H1 (cell line): ENCODE data around the gene NEK11. TPM values are rescaled to one million over a fixed set of nuclear protein-coding genes. Genes with fewer than 3 reads are reported as not detected.

ENCODE experiments used
- CTCF ChIA-PET: fragments of 300-600 bp; sonication (Branson Sonifier 250); formaldehyde crosslinking; loops from one replicate; lab custom pipeline; 2021; ENCODE audit not compliant: partially characterized antibody; lab: Charles Lee
- POLR2A ChIA-PET: fragments of 300-600 bp; sonication (Branson Sonifier 250); formaldehyde crosslinking; loops from one replicate; lab custom pipeline; 2021; ENCODE audit warnings: inconsistent platforms; ENCODE audit not compliant: partially characterized antibody; lab: Charles Lee
- DNase-seq, 2 experiments: peaks; one replicate each; pipeline versions ENCODE4 v3.0.0 to v3.0.0-alpha.2; 2010 to 2022; ENCODE audit warnings: low spot score in 2 of 2, low read depth in 1 of 2, mixed read lengths in 1 of 2
- FAIRE-seq: peaks from 2 replicates; lab custom pipeline; 2011; peaks lifted over from hg19 to GRCh38; lab: Jason Lieb, UNC
- H2AFZ ChIP-seq: 2 replicates; pipeline ENCODE4 v1.8.1; 2012; ENCODE audit warnings: low read length, inconsistent platforms
- H2AK5ac ChIP-seq: 2 replicates; pipeline ENCODE4 v1.6.1; 2013; ENCODE audit warnings: low read depth, low read length
- H2BK120ac ChIP-seq: replicated peaks from 2 replicates; pipeline ENCODE3; 2013; ENCODE audit warnings: low read depth, low read length, inconsistent platforms
- H2BK12ac ChIP-seq: 2 replicates; pipeline ENCODE4 v1.6.1; 2013; ENCODE audit warnings: low read depth, low read length
- H2BK15ac ChIP-seq: 2 replicates; pipeline ENCODE4 v1.6.1; 2013; ENCODE audit warnings: low read length
- H2BK20ac ChIP-seq: 2 replicates; pipeline ENCODE4 v1.6.1; 2013; ENCODE audit warnings: low read length
- H2BK5ac ChIP-seq: 2 replicates; pipeline ENCODE4 v1.6.1; 2013; ENCODE audit warnings: low read depth, low read length
- H3K14ac ChIP-seq: 2 replicates; pipeline ENCODE4 v1.6.1; 2013; ENCODE audit warnings: inconsistent platforms; ENCODE audit not compliant: insufficient read length
- H3K18ac ChIP-seq: 2 replicates; pipeline ENCODE4 v1.6.1; 2013; ENCODE audit warnings: low read length; ENCODE audit errors: extremely low read depth
- H3K23ac ChIP-seq: 2 replicates; pipeline ENCODE4 v1.6.1; 2013; ENCODE audit warnings: inconsistent platforms; ENCODE audit not compliant: insufficient read length
- H3K23me2 ChIP-seq: 2 replicates; pipeline ENCODE4 v1.6.1; 2013; ENCODE audit warnings: low read depth, low read length
- H3K27ac ChIP-seq: 2 replicates; pipeline ENCODE4 v1.6.1; 2011; ENCODE audit warnings: low read depth, low read length, inconsistent platforms
- H3K27me3 ChIP-seq, 4 experiments: replicated peaks in 1 of 4; 1 replicate in 1 of 4; 2 replicates in 3 of 4; pipeline versions ENCODE4 v1.6.1 to v1.8.1; 2011 to 2013; ENCODE audit warnings: low read length in 3 of 4, mild to moderate bottlenecking in 3 of 4, inconsistent platforms in 2 of 4, mixed read lengths in 2 of 4, moderate library complexity in 1 of 4; ENCODE audit not compliant: control insufficient read depth in 3 of 4, insufficient read depth in 3 of 4; ENCODE audit errors: extremely low read depth in 1 of 4
- H3K36me3 ChIP-seq, 4 experiments: 2 replicates each; pipeline versions ENCODE4 v1.6.1 to v1.8.1; 2011 to 2013; ENCODE audit warnings: mild to moderate bottlenecking in 4 of 4, low read length in 3 of 4, moderate library complexity in 2 of 4, control low read depth in 1 of 4, inconsistent platforms in 1 of 4; ENCODE audit not compliant: insufficient read depth in 4 of 4, control insufficient read depth in 2 of 4
- H3K4ac ChIP-seq: replicated peaks from 2 replicates; pipeline ENCODE3; 2013; ENCODE audit warnings: low read length, low read depth, mixed read lengths, inconsistent platforms; ENCODE audit not compliant: insufficient read length
- H3K4me1 ChIP-seq, 4 experiments: replicated peaks in 1 of 4; 1 replicate in 1 of 4; 2 replicates in 3 of 4; pipeline versions ENCODE4 v1.6.1 to v1.8.1; 2011 to 2013; ENCODE audit warnings: low read length in 3 of 4, inconsistent platforms in 2 of 4, mixed read lengths in 1 of 4; ENCODE audit not compliant: insufficient read depth in 4 of 4, control insufficient read depth in 3 of 4
- H3K4me2 ChIP-seq, 2 experiments: 2 replicates each; pipeline versions ENCODE4 v1.6.1 to v1.8.1; 2011 to 2013; ENCODE audit warnings: low read depth in 2 of 2, low read length in 2 of 2, control low read depth in 1 of 2, inconsistent platforms in 1 of 2, mild to moderate bottlenecking in 1 of 2; ENCODE audit not compliant: insufficient read depth in 1 of 2
- H3K4me3 ChIP-seq, 4 experiments: fragments of 200-600, 300-600 bp in 1 of 4; sonication (generic), shearing (Covaris generic), sonication (Bioruptor Twin) in 1 of 4; 2 replicates each; pipeline versions ENCODE4 v1.5.1 to v1.8.1; 2011 to 2016; ENCODE audit warnings: low read length in 4 of 4, low read depth in 3 of 4, control low read depth in 2 of 4, inconsistent platforms in 2 of 4, mild to moderate bottlenecking in 2 of 4, mixed read lengths in 1 of 4, moderate library complexity in 1 of 4; ENCODE audit not compliant: insufficient read depth in 2 of 4; ENCODE audit errors: extremely low read depth in 1 of 4
- H3K56ac ChIP-seq: replicated peaks from 2 replicates; pipeline ENCODE3; 2013; ENCODE audit warnings: low read depth, mild to moderate bottlenecking, mixed read lengths, low read length, inconsistent platforms; ENCODE audit not compliant: insufficient read length
- H3K79me1 ChIP-seq: 2 replicates; pipeline ENCODE4 v1.6.1; 2013; ENCODE audit warnings: low read depth, low read length, control low read depth
- H3K79me2 ChIP-seq, 2 experiments: 2 replicates each; pipeline versions ENCODE4 v1.6.1 to v1.8.1; 2012 to 2013; ENCODE audit warnings: low read length in 2 of 2, mild to moderate bottlenecking in 2 of 2, inconsistent platforms in 1 of 2; ENCODE audit not compliant: insufficient read depth in 2 of 2, control insufficient read depth in 1 of 2
- H3K9ac ChIP-seq, 4 experiments: replicated peaks in 1 of 4; 1 replicate in 1 of 4; 2 replicates in 3 of 4; pipeline versions ENCODE4 v1.6.1 to v1.8.1; 2011 to 2013; ENCODE audit warnings: low read depth in 3 of 4, low read length in 3 of 4, control low read depth in 2 of 4, mild to moderate bottlenecking in 2 of 4, moderate library complexity in 2 of 4, inconsistent platforms in 1 of 4; ENCODE audit errors: extremely low read depth in 1 of 4
- H3K9me3 ChIP-seq, 2 experiments: 2 replicates each; pipeline versions ENCODE4 v1.6.1 to v1.8.1; 2012 to 2013; ENCODE audit warnings: mild to moderate bottlenecking in 2 of 2, moderate library complexity in 2 of 2, control low read depth in 1 of 2, inconsistent platforms in 1 of 2, low read depth in 1 of 2, low read length in 1 of 2, mixed read lengths in 1 of 2; ENCODE audit not compliant: insufficient read depth in 2 of 2
- H4K20me1 ChIP-seq, 2 experiments: replicated peaks in 1 of 2; 2 replicates each; pipeline versions ENCODE3 to v1.8.1; 2011 to 2013; ENCODE audit warnings: inconsistent platforms in 2 of 2, low read length in 2 of 2, mild to moderate bottlenecking in 1 of 2; ENCODE audit not compliant: insufficient read depth in 2 of 2, control insufficient read depth in 1 of 2
- H4K5ac ChIP-seq: 2 replicates; pipeline ENCODE4 v1.6.1; 2013; ENCODE audit warnings: low read length, low read depth, mixed read lengths, inconsistent platforms; ENCODE audit not compliant: insufficient read length
- H4K8ac ChIP-seq: 2 replicates; pipeline ENCODE4 v1.8.0; 2013; ENCODE audit warnings: mild to moderate bottlenecking, moderate library complexity, low read length, inconsistent platforms; ENCODE audit not compliant: insufficient read depth; ENCODE audit errors: extremely low read depth
- H4K91ac ChIP-seq: replicated peaks from 2 replicates; pipeline ENCODE3; 2013; ENCODE audit warnings: low read length, mixed read lengths, inconsistent platforms; ENCODE audit not compliant: insufficient read length
- CBX8 ChIP-seq: fragments of 300-800, 300-1000 bp; sonication (generic); IDR thresholded peaks from 2 replicates; pipeline ENCODE4 v1.7.1; 2016; ENCODE audit warnings: low read depth, low read length, borderline replicate concordance
- CTCF ChIP-seq, 3 experiments: IDR thresholded peaks; 1 replicate in 2 of 3; 2 replicates in 1 of 3; pipeline versions ENCODE4 v1.5.1 to v1.6.1; 2011; ENCODE audit warnings: low read length in 3 of 3, mild to moderate bottlenecking in 3 of 3, inconsistent platforms in 2 of 3, low read depth in 1 of 3, moderate library complexity in 1 of 3; ENCODE audit not compliant: insufficient read depth in 1 of 3; ENCODE audit errors: control extremely low read depth in 1 of 3
- JUN ChIP-seq: IDR thresholded peaks from 2 replicates; pipeline ENCODE4 v1.6.1; 2011; ENCODE audit warnings: low read depth, mild to moderate bottlenecking, improper control_type of control experiment, low read length
- MAFK ChIP-seq: IDR thresholded peaks from 2 replicates; pipeline ENCODE4 v1.6.1; 2012; ENCODE audit warnings: low read depth, mild to moderate bottlenecking, improper control_type of control experiment, low read length
- NRF1 ChIP-seq: IDR thresholded peaks from 2 replicates; pipeline ENCODE4 v1.6.1; 2011; ENCODE audit warnings: mild to moderate bottlenecking, low read depth, low read length, improper control_type of control experiment
- POU5F1 ChIP-seq: IDR thresholded peaks from 2 replicates; pipeline ENCODE4 v1.6.1; 2011; ENCODE audit warnings: low read depth, mild to moderate bottlenecking, low read length, moderate library complexity
- RFX5 ChIP-seq: IDR thresholded peaks from 2 replicates; pipeline ENCODE4 v1.6.1; 2011; ENCODE audit warnings: low read depth, low read length, improper control_type of control experiment, borderline replicate concordance
- RXRA ChIP-seq: IDR thresholded peaks from 2 replicates; pipeline ENCODE4 v1.6.1; 2011; ENCODE audit warnings: low read depth, mild to moderate bottlenecking, low read length, moderate library complexity; ENCODE audit not compliant: insufficient read depth
- SIX5 ChIP-seq: IDR thresholded peaks from 2 replicates; pipeline ENCODE4 v1.6.1; 2011; ENCODE audit warnings: mild to moderate bottlenecking, low read depth, low read length
- SP4 ChIP-seq: IDR thresholded peaks from 2 replicates; pipeline ENCODE4 v1.6.1; 2012; ENCODE audit warnings: low read length, inconsistent platforms
- SRF ChIP-seq: IDR thresholded peaks from 2 replicates; pipeline ENCODE4 v1.6.1; 2011; ENCODE audit warnings: mild to moderate bottlenecking, low read depth, low read length, moderate library complexity
- WGBS, 2 experiments: shearing (Covaris generic) in 1 of 2; methylation state at CpG; one replicate each; pipeline versions ENCODE4 v1.1.6 to v1.1.7; 2013 to 2015; ENCODE audit warnings: low lambda C conversion rate in 2 of 2, mixed read lengths in 2 of 2, inconsistent platforms in 1 of 2, low coverage in 1 of 2, missing lambda C conversion rate in 1 of 2; ENCODE audit not compliant: insufficient replicate concordance in 2 of 2, insufficient coverage in 1 of 2, insufficient read length in 1 of 2; ENCODE audit errors: extremely low coverage in 1 of 2, missing lambda C conversion rate in 1 of 2; 5-methylcytosine and 5-hydroxymethylcytosine counted together
- polyA plus RNA-seq, 7 experiments: library from polyadenylated mRNA; depleted of rRNA in 3 of 7; stranded (reverse) in 5 of 7; unstranded in 2 of 7; fragments of >200 nt in 5 of 7; fragments of 200-250 nt in 2 of 7; gene quantifications; 1 replicate in 5 of 7; 2 replicates in 1 of 7; 4 replicates in 1 of 7; pipeline versions ENCODE4 v1.2.1 to v1.2.3, GENCODE V29; 2011 to 2013; ENCODE audit warnings: missing spikeins in 2 of 7, mixed read lengths in 2 of 7
- total RNA-seq: library from RNA; stranded (reverse); fragmentation: NEBNext Ultra II Directional; extraction: Animal tissue kit (Norgen Biotek cat#: 25700); gene quantifications from 2 replicates; pipeline ENCODE4 v1.2.1, GENCODE V29; 2021
- TF ChIP-seq, protein P1 (sequence below): IDR thresholded peaks from 2 replicates; pipeline ENCODE4 v1.6.1; 2011; ENCODE audit warnings: low read depth, mild to moderate bottlenecking, low read length; ENCODE audit not compliant: insufficient read depth

The NEK11 gene
- total and polyA plus RNA-seq, 2 of the 8 experiments (the other 6 are each of a cell fraction or from before 2014, with no cell fraction given): 0.60 TPM; not detected in 1

- DNase-seq (no peak), FAIRE-seq (no peak)
- no peaks in the 10 kb centered on the region for H3K23me2 ChIP-seq
- H4K20me1 ChIP-seq: no peaks in the 10 kb centered on the region
- no peak overlapping the region for H3K9ac ChIP-seq
- ChIA-PET CTCF (interaction anchor here (1.0 to 1.3 kb wide), 2 partner anchors 22 to 31 kb away, joined by 3 read pairs; no protein-coding TSS in a partner anchor), POLR2A (no interaction called here)
- no peaks in the 10 kb centered on the region for H3K79me1 ChIP-seq
- H3K27ac ChIP-seq: no peak overlapping the region
- no peak overlapping the region for H2BK15ac ChIP-seq
- H2BK20ac ChIP-seq: no peak overlapping the region
- no peak overlapping the region for H3K23ac ChIP-seq
- no peak overlapping the region for H2AK5ac ChIP-seq
- no peaks in the 10 kb centered on the region for H3K79me2 ChIP-seq
- no peak overlapping the region for H3K4me2 ChIP-seq
- H3K4me1 ChIP-seq: peaks cover 0 to 11% (median 6%) of the 10 kb centered on the region in 4 experiments
- H3K27me3 ChIP-seq: no peaks in the 10 kb centered on the region
- no peak overlapping the region for H3K18ac ChIP-seq
- H2BK5ac ChIP-seq: no peak overlapping the region
- H4K8ac ChIP-seq: no peak overlapping the region
- TF ChIP-seq JUN: no peak
- no peak for TF ChIP-seq SIX5
- TF ChIP-seq CBX8: no peak
- TF ChIP-seq RFX5: no peak
- no peak for TF ChIP-seq MAFK
- TF ChIP-seq NRF1: no peak
- TF ChIP-seq RXRA: no peak
- no peak for TF ChIP-seq CTCF (IDR thresholded peaks at IDR 0.05; ENCODE audit: control extremely low read depth in 1 of 3, insufficient read depth in 1 of 3, low read depth in 1 of 3, low read length in 3 of 3)
- no peak for TF ChIP-seq SP4
- TF ChIP-seq POU5F1: no peak
- TF ChIP-seq, protein P1, sequence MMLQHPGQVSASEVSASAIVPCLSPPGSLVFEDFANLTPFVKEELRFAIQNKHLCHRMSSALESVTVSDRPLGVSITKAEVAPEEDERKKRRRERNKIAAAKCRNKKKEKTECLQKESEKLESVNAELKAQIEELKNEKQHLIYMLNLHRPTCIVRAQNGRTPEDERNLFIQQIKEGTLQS: no peak
- TF ChIP-seq SRF: no peak
- no peak overlapping the region for H3K14ac ChIP-seq
- peak overlapping the region; percentile 12 for H4K91ac ChIP-seq
- 96% methylated on average over 1 of the region's 1 CpG; no CpG with 5 or more reads in 1 of the 2 experiments for WGBS, 2 experiments
- H4K5ac ChIP-seq: no peak overlapping the region
- H3K56ac ChIP-seq: no peak overlapping the region
- no peak overlapping the region for H2BK12ac ChIP-seq
- H3K9me3 ChIP-seq: no peaks in the 10 kb centered on the region
- H2AFZ ChIP-seq: no peak overlapping the region
- H2BK120ac ChIP-seq: no peak overlapping the region
- no peak overlapping the region for H3K4ac ChIP-seq
- H3K4me3 ChIP-seq: no peak overlapping the region
- no peaks in the 10 kb centered on the region for H3K36me3 ChIP-seq
Measured at GRCh38 chr3:131079086-131079485, 52.4 kb downstream of the NEK11 start.
